ENCODE results near the gene DOCK2.
"Not testable (repeated sequence)": the region's sequence is repeated elsewhere in the genome, so short reads cannot be mapped to it uniquely, and the experiment has no call there.

The DOCK2 gene

GRCh38 chr5:169719360-169720314 lies 82.6 kb downstream of the DOCK2 start:
- no peak for DNase-seq (ENCODE audit: low read depth)

DNA sequence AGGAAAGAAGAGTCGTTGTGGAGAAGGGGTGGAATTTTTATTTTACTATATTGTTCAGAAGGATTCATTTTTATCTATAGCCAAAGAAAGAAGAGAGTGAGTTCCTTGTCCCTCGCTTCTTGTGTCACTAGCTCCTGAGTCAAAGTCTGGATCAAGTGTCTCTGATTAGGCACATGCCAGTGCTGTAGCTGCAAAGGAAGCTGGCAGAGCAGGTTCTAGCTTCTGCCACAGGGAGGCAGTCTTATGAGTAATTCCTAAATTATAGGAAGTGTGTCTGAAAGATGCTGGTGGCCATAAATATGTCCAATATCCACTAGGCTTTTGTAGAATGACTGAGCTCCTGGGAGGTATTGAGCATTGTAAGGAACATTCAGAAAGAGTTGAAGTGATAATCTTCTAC lies 84.7 kb downstream of the DOCK2 start:
- DNase-seq (ENCODE audit: low read depth): no peak

DNA sequence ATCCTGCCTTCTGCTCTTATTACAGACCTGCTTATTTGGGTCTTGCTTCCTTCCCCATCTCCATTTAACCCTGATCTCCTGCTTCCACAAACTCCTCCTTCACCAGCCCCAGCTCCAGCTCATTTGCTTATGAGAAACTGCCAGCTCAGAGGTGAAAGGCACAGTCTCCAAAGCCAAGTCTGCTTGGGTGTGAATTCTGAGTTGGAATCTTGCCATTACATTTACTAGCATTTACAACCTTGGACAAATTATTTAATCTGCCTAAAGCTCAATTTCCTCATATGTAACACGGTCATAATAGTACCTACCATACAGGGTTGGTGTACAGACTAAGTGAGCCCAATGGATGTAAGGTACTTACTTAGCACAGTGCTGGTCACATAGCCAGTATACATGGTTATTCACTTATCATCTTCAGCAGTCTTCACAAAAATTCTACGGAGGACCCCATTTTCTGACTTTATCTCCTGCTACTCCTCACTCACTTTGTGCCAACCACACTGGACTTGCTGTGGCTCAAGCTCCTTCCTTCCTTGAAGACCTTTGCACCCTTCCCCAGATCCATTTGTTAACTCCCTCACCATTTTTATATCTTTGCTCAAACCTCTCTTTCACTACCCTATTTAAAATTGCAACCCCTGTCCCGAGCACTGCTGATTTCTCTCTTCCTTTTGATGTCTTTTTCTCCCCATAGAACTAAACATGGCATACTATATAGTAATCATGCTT lies 86.2 kb downstream of the DOCK2 start:
- no peak for DNase-seq (ENCODE audit: low read depth)

DNA sequence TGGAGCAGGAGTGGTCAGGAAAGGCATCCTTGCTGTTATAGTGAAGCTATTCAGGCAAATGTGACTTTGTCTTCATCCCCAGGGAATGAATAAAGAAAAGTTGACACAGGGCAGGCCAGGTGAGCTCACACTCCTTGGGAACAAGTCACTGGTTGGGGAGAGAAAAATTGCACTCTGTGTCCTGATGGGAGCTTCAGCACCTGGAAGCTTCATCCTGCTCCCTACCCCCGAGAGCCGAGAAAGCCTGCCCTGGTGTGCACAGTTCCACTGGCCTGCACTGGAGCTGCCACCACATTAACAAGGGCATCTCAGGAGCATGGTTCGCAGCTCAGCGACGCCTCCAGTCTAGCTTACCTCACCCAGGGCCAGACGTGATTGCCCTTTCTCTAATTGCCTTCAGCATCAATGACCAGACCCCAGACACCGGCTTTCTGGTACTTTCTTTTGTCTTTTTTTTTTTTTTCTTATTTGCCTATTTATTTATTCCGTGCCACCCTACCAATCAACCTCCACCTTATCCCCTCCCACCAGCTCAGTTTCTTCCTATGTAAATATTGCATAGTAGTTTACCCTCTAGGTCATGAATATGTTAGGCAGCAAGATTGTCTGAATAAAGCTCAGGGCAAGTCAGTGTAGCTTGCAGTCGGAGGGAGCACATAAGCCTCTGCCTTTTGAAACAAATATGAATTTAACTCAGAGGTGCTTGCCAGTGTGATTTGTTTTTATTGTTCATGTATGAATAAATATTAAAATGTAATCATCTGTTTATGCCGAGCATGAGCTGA lies 87.4 kb downstream of the DOCK2 start:
- DNase-seq (ENCODE audit: low read depth): no peak

DNA sequence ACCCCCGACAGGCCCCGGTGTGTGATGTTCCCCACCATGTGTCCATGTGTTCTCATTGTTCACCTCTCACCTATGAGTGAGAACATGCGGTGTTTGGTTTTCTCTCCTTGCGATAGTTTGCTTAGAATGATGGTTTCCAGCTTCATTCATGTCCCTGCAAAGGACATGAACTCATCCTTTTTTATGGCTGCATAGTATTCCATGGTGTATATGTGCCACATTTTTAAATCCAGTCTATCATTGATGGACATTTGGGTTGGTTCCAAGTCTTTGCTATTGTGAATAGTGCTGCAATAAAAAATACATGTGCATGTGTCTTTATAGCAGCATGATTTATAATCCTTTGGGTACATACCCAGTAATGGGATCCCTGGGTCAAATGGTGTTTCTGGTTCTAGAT lies 88.6 kb downstream of the DOCK2 start:
- not testable (repeated sequence) for DNase-seq (ENCODE audit: low read depth)

DNA sequence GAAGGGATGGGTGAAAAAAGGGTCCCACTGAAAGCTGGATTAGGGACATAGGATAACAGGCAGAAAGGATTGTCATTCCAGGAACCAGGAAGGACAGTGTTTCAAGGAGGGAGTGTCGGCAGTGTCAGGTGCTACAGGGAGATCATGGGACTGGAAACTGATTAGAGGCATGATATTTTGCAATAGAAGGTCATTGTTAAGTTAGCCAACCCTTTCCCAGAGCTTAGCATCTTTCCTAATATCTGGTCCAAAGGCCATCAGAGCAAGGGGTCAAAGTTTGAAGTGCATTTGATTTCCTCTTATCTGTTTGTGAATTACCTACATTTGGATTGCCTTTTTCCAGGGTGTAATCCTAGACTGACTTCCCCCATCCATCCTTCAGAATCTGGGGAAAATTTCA lies 91.3 kb downstream of the DOCK2 start:
- no peak for DNase-seq (ENCODE audit: low read depth)

DNA sequence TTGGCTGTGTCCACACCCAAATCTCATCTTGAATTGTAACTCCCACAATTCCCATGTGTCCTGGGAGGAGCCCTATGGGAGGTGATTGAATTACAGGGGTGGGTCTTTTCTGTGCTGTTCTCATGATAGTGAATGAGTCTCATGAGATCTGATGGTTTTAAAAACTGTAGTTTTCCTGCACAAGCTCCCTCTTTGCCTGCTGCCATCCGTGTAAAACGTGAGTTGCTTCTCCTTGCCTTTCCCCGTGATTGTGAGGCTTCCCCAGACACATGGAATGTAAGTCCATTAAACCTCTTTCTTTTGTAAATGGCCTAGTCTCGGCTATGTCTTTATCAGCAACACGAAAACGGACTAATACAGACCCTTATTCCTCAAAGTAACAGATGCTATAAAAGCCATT lies 94.1 kb downstream of the DOCK2 start:
- DNase-seq (ENCODE audit: low read depth): no peak

- no peak for DNase-seq (ENCODE audit: low read depth)
These were observed 95.8 kb downstream of the DOCK2 start for GRCh38 chr5:169732841-169733240.

DNA sequence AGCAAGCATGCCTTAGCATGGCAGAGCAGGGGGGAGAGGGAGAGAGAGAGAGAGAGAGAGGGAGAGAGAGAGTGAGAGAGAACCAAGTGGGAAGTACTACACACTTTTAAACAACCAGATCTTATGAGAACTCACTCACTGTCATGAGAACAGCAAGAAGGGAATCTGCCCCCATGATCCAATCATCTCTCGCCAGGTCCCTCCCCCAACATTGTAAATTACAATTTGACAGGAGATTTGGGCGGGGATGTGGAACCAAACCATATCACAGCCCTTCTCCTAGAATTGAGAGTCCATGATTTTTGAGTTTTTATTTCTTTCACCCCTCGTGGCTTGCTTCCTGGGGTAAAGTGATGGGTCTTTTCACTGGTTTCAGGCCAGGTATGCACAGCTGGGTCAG lies 98.8 kb downstream of the DOCK2 start:
- DNase-seq (ENCODE audit: low read depth): no peak

- no peak for DNase-seq (ENCODE audit: low read depth)
These were observed 99.6 kb downstream of the DOCK2 start for GRCh38 chr5:169736653-169737052.

DNA sequence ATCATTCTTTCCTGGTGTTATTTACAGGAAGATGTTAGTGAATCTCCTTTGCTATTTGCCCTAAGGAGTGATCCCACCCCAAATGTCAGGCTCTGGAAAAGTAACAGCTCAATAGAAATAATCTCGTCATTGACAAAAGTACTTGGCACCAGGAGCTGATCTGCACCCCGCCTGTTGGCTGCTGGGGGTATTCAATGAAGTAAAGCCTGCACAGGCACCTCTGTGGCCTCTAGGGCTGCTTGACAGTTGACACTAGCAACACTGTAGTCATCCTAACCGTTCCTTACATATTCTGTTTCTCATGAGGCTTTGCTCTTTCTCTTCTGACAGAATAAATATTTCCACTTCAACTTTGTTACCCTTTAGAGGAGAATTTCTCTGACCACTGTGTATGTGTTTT lies 103.4 kb downstream of the DOCK2 start:
- DNase-seq (ENCODE audit: low read depth): no peak

- no peak for DNase-seq (ENCODE audit: low read depth)
These were observed 105.8 kb downstream of the DOCK2 start for GRCh38 chr5:169742771-169743296.

DNA sequence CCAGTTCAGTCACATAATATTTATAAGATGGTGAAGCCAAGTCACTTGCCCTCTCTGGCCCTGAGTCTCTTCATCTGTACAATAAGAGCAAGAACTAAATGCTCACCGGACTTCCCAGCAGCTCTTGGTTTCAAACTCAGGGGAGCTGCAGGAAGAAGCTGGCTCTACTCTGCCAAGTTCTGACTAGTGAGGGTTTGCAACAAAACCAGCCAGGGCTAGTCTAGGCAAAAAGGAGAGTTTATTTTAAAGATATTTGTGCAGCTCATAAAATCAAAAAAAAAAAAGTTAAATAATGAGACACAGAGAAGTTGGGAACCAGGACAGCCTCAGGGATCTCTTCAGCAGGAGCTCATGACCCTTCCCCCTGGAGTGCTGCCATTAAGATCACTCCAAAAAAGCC lies 107.3 kb downstream of the DOCK2 start:
- no peak for DNase-seq (ENCODE audit: low read depth)

DNA sequence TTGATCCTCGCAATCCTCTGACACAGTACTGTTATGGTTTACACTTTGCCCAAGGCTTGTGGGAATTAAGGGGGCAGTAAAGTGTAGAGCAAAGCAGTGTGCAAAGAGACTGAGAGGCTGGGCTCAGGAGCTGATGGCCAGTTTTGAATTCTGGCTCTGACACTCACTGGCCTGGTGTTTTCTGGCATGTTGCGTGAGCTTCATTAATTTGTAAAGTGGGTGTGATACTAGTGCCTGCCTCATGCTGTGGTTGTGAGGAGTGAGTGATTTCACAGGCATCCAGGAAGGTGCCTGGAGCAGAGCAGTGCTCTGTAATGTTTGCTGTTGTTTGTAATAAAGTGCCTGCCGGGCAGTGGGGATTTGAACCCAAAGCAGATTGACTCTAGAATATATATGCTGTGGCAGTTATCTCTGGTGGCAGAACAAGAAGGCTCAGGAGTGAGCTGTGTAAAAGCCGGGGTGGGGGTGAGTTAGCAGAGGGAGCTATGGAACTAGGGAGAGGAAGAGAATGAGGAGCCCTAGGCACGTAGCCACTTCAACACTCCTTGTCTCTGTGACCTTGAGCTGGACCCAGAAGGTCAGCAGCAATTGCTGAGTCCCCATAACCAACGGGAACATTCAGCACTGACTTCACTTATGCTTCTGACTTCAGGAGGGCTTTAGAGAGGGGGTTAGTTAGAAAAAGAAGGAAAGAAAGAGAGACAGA lies 108.5 kb downstream of the DOCK2 start:
- no peak for DNase-seq (ENCODE audit: low read depth)

GRCh38 chr5:169746147-169746694 lies 109.1 kb downstream of the DOCK2 start:
- no peak for DNase-seq (ENCODE audit: low read depth)

GRCh38 chr5:169748174-169748573 lies 111.1 kb downstream of the DOCK2 start:
- no peak for DNase-seq (ENCODE audit: low read depth)

GRCh38 chr5:169749295-169749694 lies 112.2 kb downstream of the DOCK2 start:
- no peak for DNase-seq (ENCODE audit: low read depth)

DNA sequence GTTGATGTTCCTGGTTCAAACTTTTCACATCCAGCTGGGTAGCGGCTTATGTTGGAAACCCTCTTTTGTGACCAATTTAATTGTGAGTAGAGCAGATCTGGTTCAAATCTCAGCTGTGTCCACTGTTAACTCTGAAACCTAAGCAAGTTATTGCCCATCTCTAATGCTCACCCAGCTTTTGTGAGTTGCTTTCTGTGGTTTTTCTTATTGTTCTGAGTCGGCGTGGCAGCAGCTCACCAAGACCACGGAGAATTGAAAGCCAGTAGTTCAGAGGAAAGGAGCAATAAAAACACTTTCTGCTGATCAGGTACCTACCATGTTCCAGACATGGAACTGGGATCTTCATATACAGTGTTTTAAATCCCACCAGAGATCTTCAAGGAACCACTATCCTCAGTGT lies 114.4 kb downstream of the DOCK2 start:
- DNase-seq (ENCODE audit: low read depth): no peak

- not testable (repeated sequence) for DNase-seq (ENCODE audit: low read depth)
These were observed 115.5 kb downstream of the DOCK2 start for GRCh38 chr5:169752566-169752965.

DNA sequence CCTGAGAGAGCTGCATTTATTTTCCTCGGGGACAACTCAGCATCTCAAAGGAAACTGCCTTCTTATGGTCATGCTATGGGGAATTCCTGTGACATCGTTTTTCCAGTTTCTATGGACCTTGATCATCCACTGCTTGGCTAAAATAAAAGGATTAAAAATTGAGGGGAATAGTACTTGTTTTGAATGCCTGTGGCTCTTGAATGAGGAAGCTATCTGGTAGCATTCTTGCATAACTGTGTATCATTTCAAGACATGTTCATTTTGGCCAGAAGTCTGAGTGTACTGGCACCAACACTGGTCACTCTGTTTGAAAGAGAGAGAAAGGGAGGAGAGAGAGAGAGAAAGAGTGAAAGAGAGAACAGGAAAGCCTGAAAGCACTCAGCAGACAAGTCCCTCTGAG lies 116.7 kb downstream of the DOCK2 start:
- no peak for DNase-seq (ENCODE audit: low read depth)

DNA sequence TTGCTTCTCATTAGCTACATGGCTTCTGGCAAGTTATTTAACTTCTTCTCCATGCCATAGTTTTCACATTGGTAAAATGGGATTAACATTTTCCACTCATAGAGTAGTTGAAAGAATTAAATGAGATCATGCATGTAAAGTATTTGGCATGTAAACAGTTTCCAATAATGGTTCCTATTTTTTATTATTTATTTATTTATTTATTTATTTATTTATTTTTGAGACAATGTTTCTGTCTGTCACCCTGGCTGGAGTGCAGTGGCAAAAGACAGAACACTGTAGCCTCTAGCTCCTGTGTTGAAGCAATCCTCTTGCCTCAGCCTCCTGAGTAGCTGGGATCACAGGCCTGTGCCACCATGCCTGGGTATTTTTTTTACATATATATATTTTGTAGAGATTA lies 117.7 kb downstream of the DOCK2 start:
- no peak for DNase-seq (ENCODE audit: low read depth)
